Ascending aorta (tissue), 2 donors: ENCODE measurements around the gene NLRC3. TPM values are rescaled to one million over a fixed set of nuclear protein-coding genes. Genes with fewer than 3 reads are reported as not detected.

Experiments
- DNase-seq, 2 donors: peaks; one replicate each; pipeline ENCODE4 v3.0.0-alpha.2; 2019; ENCODE audit warnings: low spot score in 2 of 2
- H3K27ac ChIP-seq, 2 donors: fragments of 200-600 bp; sonication (generic); one replicate each; pipeline ENCODE4 v1.5.1; 2016 to 2017; ENCODE audit warnings: mild to moderate bottlenecking in 1 of 2
- H3K27me3 ChIP-seq: fragments of 200-600 bp; sonication (generic); one replicate; pipeline ENCODE4 v1.5.1; 2017
- H3K36me3 ChIP-seq, 2 donors: fragments of 200-600 bp; sonication (generic); one replicate each; pipeline ENCODE4 v1.5.1; 2016
- H3K4me1 ChIP-seq, 2 donors: fragments of 200-600 bp; sonication (generic); one replicate each; pipeline ENCODE4 v1.5.1; 2016 to 2017; ENCODE audit warnings: mild to moderate bottlenecking in 1 of 2
- H3K4me3 ChIP-seq, 2 donors: fragments of 200-600 bp; sonication (generic); one replicate each; pipeline ENCODE4 v1.5.1; 2016 to 2017; ENCODE audit warnings: mild to moderate bottlenecking in 1 of 2
- H3K9me3 ChIP-seq, 2 donors: fragments of 200-600 bp; sonication (generic); one replicate each; pipeline ENCODE4 v1.5.1; 2016
- CTCF ChIP-seq, 3 experiments: fragments of 200-600 bp in 2 of 3; fragments of 450-650 bp in 1 of 3; sonication (generic) in 2 of 3; IDR thresholded peaks; one replicate each; pipeline ENCODE4 v1.5.1; 2016 to 2019; ENCODE audit warnings: antibody characterized with exemption in 3 of 3, mild to moderate bottlenecking in 1 of 3, moderate library complexity in 1 of 3
- intact Hi-C: fragments of 100-400 bp; cut with DNase I; formaldehyde crosslinking; loops from one replicate; pipeline ENCODE4 v1.15.1; 2023
- total RNA-seq: library from RNA; depleted of rRNA; stranded (reverse); fragments of >200 nt; gene quantifications from one replicate; pipeline ENCODE4 v1.1.0, GENCODE V29; 2016

NLRC3 gene
- total RNA-seq, 1 donor from 2014 or later = 2.1 TPM

GRCh38 chr16:3592559-3592958 is 15.4 kb upstream of the NLRC3 start:
- no peak for TF ChIP-seq CTCF (IDR thresholded peaks at IDR 0.05)
- Histone ChIP-seq H3K27ac (no peak overlapping the region), H3K4me1 (no peaks in the 10 kb centered on the region), H3K36me3 (peaks cover 0 to 41% of the 10 kb centered on the region in 2 donors), H3K27me3 (no peaks in the 10 kb centered on the region), H3K4me3 (no peak overlapping the region), H3K9me3 (no peaks in the 10 kb centered on the region)
- DNase-seq = no peak
- intact Hi-C loops = no loop called here

- no peak overlapping the region for H3K27ac ChIP-seq
- no peak for TF ChIP-seq CTCF (IDR thresholded peaks at IDR 0.05)
- intact Hi-C loops = no loop called here
- DNase-seq = no peak
- H3K27me3 ChIP-seq = no peaks in the 10 kb centered on the region
- no peaks in the 10 kb centered on the region for H3K4me1 ChIP-seq
- no peak overlapping the region for H3K4me3 ChIP-seq
- H3K9me3 ChIP-seq = no peaks in the 10 kb centered on the region
- H3K36me3 ChIP-seq = peaks cover 0 to 42% of the 10 kb centered on the region in 2 donors
These were observed 14.8 kb upstream of the NLRC3 start for GRCh38 chr16:3591991-3592390.

- no peak overlapping the region for H3K27ac ChIP-seq
- TF ChIP-seq CTCF (IDR thresholded peaks at IDR 0.05) = no peak
- H3K9me3 ChIP-seq = no peaks in the 10 kb centered on the region
- H3K4me3 ChIP-seq = no peak overlapping the region
- H3K36me3 ChIP-seq = peaks cover 0 to 42% of the 10 kb centered on the region in 2 donors
- no peaks in the 10 kb centered on the region for H3K4me1 ChIP-seq
- DNase-seq = no peak
- intact Hi-C loops = no loop called here
- H3K27me3 ChIP-seq = no peaks in the 10 kb centered on the region
These were observed 14.2 kb upstream of the NLRC3 start for GRCh38 chr16:3591436-3591803.

- TF ChIP-seq CTCF (IDR thresholded peaks at IDR 0.05) = no peak
- Histone ChIP-seq H3K27me3 (no peaks in the 10 kb centered on the region), H3K27ac (no peak overlapping the region), H3K9me3 (no peaks in the 10 kb centered on the region), H3K36me3 (peaks cover 0 to 42% of the 10 kb centered on the region in 2 donors), H3K4me3 (no peak overlapping the region), H3K4me1 (no peaks in the 10 kb centered on the region)
- intact Hi-C loops = no loop called here
- no peak for DNase-seq
These were observed 13.7 kb upstream of the NLRC3 start for GRCh38 chr16:3590736-3591435.

GRCh38 chr16:3589991-3590701 is 12.9 kb upstream of the NLRC3 start:
- peaks cover 0 to 39% of the 10 kb centered on the region in 2 donors for H3K36me3 ChIP-seq
- intact Hi-C loops = no loop called here
- H3K4me3 ChIP-seq = no peak overlapping the region
- no peak for DNase-seq
- H3K9me3 ChIP-seq = no peaks in the 10 kb centered on the region
- H3K4me1 ChIP-seq = no peaks in the 10 kb centered on the region
- no peaks in the 10 kb centered on the region for H3K27me3 ChIP-seq
- TF ChIP-seq CTCF (IDR thresholded peaks at IDR 0.05) = no peak
- H3K27ac ChIP-seq = no peak overlapping the region
